ACC112 (cell line): ENCODE data around the gene EEIG1.
"Not testable (repeated sequence)": the region's sequence is repeated elsewhere in the genome, so short reads cannot be mapped to it uniquely, and the experiment has no call there.

Experiments used
- H2AFZ ChIP-seq: fragments of 200-600 bp; sonication (generic); one replicate; pipeline ENCODE4 v1.6.0; 2017; ENCODE audit warnings: antibody characterized with exemption, low read length; ENCODE audit not compliant: unreplicated experiment
- H3K27ac ChIP-seq: fragments of 200-600 bp; sonication (generic); 2 replicates; pipeline ENCODE4 v1.5.1; 2014; ENCODE audit warnings: low read depth, mild to moderate bottlenecking, antibody characterized with exemption, low read length, moderate library complexity
- H3K27me3 ChIP-seq: fragments of 200-600 bp; sonication (generic); 2 replicates; pipeline ENCODE4 v1.6.1; 2014; ENCODE audit warnings: mild to moderate bottlenecking, antibody characterized with exemption, low read length, moderate library complexity, mixed read lengths; ENCODE audit not compliant: insufficient read depth
- H3K36me3 ChIP-seq: fragments of 200-600 bp; sonication (generic); 2 replicates; pipeline ENCODE4 v1.6.1; 2016; ENCODE audit warnings: mild to moderate bottlenecking, antibody characterized with exemption, low read length, moderate library complexity, mixed read lengths; ENCODE audit not compliant: insufficient read depth
- H3K4me1 ChIP-seq: fragments of 200-600 bp; sonication (generic); one replicate; pipeline ENCODE4 v1.6.1; 2016; ENCODE audit warnings: low read length, mixed read lengths; ENCODE audit not compliant: insufficient read depth, unreplicated experiment, control insufficient read depth
- H3K4me3 ChIP-seq: fragments of 200-600 bp; sonication (generic); 2 replicates; pipeline ENCODE4 v1.5.1; 2014; ENCODE audit warnings: mild to moderate bottlenecking, low read depth, low read length
- H3K79me2 ChIP-seq: fragments of 200-600 bp; sonication (generic); one replicate; pipeline ENCODE4 v1.6.0; 2016; ENCODE audit warnings: low read length; ENCODE audit not compliant: control insufficient read depth, unreplicated experiment, insufficient read depth

The EEIG1 gene

GRCh38 chr9:127980706-127981558 lies at the start of gene EEIG1:
TSS of gene EEIG1 (minus strand) at chr9:127980989. CDS start at chr9:127980137, 852 bp downstream.
- Histone ChIP-seq H3K27ac (peak within 1 kb of the TSS; percentile 12; the same call in 1 of the 2 replicates), H3K4me1 (peaks cover 25% of the 10 kb centered on the region), H3K27me3 (no peaks in the 10 kb centered on the region), H2AFZ (peak within 1 kb of the TSS; percentile 96), H3K79me2 (peaks cover 42% of the 10 kb centered on the region), H3K36me3 (no peaks in the 10 kb centered on the region), H3K4me3 (peak within 1 kb of the TSS; percentile 87)

GRCh38 chr9:128027705-128028104 lies 46.9 kb upstream of the EEIG1 start:
- no peak overlapping the region for H3K27ac ChIP-seq
- no peaks in the 10 kb centered on the region for H3K36me3 ChIP-seq
- no peaks in the 10 kb centered on the region for H3K79me2 ChIP-seq
- H3K27me3 ChIP-seq, result no peaks in the 10 kb centered on the region
- H3K4me3 ChIP-seq, result no peak overlapping the region
- H2AFZ ChIP-seq, result no peak overlapping the region
- peaks cover 14% of the 10 kb centered on the region for H3K4me1 ChIP-seq

GRCh38 chr9:128026773-128027541 lies 46.2 kb upstream of the EEIG1 start:
- peak overlapping the region; percentile 15; the same call in 1 of the 2 replicates for H3K27ac ChIP-seq
- H3K27me3 ChIP-seq, result no peaks in the 10 kb centered on the region
- H2AFZ ChIP-seq, result no peak overlapping the region
- no peaks in the 10 kb centered on the region for H3K36me3 ChIP-seq
- no peaks in the 10 kb centered on the region for H3K79me2 ChIP-seq
- H3K4me1 ChIP-seq, result peaks cover 14% of the 10 kb centered on the region
- H3K4me3 ChIP-seq, result no peak overlapping the region

GRCh38 chr9:128026255-128026772 lies 45.5 kb upstream of the EEIG1 start:
- Histone ChIP-seq H3K4me3 (no peak overlapping the region), H3K27ac (no peak overlapping the region), H3K36me3 (no peaks in the 10 kb centered on the region), H3K27me3 (no peaks in the 10 kb centered on the region), H3K4me1 (peaks cover 14% of the 10 kb centered on the region), H3K79me2 (no peaks in the 10 kb centered on the region), H2AFZ (no peak overlapping the region)

DNA sequence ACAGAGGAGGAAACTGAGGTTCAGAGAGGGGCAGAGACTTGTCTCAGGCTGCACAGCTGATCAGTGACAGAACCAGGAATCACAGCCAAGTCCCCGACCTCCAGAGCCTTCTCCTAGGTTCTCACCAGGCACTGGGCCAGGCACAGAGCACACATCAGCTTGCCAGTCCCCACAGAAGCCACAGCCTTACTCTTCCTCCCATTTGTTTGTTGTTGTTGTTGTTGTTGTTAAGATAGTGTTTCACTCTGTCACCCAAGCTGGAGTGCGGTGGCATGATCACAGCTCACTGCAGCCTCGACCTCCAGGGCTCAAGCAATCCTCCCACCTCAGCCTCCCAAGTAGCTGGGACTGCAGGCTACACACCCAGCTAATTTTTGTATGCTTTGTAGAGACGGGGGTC lies 44.9 kb upstream of the EEIG1 start:
- Histone ChIP-seq H3K4me1 (peaks cover 14% of the 10 kb centered on the region), H3K36me3 (no peaks in the 10 kb centered on the region), H3K4me3 (no peak overlapping the region), H2AFZ (no peak overlapping the region), H3K79me2 (no peaks in the 10 kb centered on the region), H3K27ac (no peak overlapping the region), H3K27me3 (no peaks in the 10 kb centered on the region)

DNA sequence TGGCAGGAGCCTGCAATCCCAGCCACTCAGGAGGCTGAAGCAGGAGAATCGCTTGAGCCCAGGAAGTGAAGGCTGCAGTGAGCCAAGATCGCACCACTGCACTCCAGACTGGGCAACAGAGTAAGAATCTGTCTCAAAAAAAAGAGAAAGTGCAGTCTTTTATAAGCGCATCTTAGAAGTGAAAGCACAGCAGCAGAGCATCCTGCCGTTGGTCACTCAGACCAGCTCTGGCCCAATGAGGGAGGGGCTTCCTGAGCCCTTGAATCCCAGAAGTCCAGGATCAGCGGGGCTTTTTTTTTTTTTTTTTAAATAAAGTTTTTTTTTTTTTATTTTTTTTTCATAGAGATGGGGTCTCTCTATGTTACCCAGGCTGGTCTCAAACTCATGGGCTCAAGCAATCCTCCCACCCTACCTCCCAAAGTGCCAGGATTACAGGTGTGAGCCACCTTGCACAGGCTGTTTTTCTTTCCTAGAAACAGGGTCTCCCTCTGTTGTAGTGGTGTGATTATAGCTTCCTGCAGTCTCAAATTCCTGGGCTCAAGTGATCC lies 44.0 kb upstream of the EEIG1 start:
- Histone ChIP-seq H2AFZ (no peak overlapping the region), H3K4me3 (no peak overlapping the region), H3K4me1 (peaks cover 14% of the 10 kb centered on the region), H3K79me2 (no peaks in the 10 kb centered on the region), H3K27ac (no peak overlapping the region), H3K27me3 (no peaks in the 10 kb centered on the region), H3K36me3 (no peaks in the 10 kb centered on the region)

- H3K4me1 ChIP-seq, result peaks cover 14% of the 10 kb centered on the region
- not testable (repeated sequence) for H3K27me3 ChIP-seq, H3K4me3 ChIP-seq, H3K36me3 ChIP-seq, H3K79me2 ChIP-seq, H2AFZ ChIP-seq, H3K27ac ChIP-seq
Measured at GRCh38 chr9:128023671-128024070, 42.9 kb upstream of the EEIG1 start.

DNA sequence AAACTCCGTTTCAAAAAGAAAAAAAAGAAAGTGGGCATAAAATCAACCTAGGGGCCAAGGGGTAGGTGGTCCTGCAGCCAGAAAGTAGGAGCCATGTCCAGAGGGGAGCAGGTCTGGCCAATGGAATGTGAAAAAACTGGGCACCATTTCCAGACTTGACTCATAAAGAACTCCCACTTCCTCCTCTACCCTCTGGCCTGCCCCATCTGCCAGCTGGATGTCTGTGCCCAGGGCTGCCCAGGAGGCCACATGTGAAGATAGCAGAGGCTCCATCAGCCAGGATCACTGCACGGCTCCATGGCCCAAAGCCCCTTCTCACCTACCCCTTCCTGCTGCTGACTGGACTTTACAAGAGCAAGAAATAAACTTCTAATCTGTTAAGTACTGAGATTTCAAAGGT lies 42.1 kb upstream of the EEIG1 start:
- Histone ChIP-seq H3K4me1 (peaks cover 14% of the 10 kb centered on the region), H3K4me3 (no peak overlapping the region), H2AFZ (no peak overlapping the region), H3K36me3 (no peaks in the 10 kb centered on the region), H3K27ac (no peak overlapping the region), H3K27me3 (no peaks in the 10 kb centered on the region), H3K79me2 (no peaks in the 10 kb centered on the region)

DNA sequence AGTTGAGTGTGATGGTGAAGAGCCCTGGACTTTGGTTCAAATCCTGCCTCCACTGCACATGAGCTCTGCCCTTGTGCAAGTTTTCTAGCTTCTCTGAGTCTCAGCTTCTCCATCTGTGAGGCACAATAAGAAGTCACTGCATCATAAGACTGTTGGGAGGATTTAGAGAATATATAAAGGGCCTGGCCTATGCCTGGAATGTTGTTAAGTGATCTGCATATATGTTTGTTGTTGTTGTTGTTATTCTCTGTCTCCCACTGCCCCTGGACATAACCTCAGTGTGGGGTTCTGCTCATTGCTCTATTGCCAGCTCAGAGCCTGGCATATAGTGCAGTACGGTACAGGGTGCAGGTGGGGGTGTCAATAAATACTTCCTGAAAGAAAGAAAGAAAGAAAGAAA lies 40.3 kb upstream of the EEIG1 start:
- Histone ChIP-seq H3K27ac (no peak overlapping the region), H2AFZ (no peak overlapping the region), H3K4me1 (peaks cover 4% of the 10 kb centered on the region), H3K36me3 (no peaks in the 10 kb centered on the region), H3K27me3 (no peaks in the 10 kb centered on the region), H3K79me2 (no peaks in the 10 kb centered on the region), H3K4me3 (no peak overlapping the region)

DNA sequence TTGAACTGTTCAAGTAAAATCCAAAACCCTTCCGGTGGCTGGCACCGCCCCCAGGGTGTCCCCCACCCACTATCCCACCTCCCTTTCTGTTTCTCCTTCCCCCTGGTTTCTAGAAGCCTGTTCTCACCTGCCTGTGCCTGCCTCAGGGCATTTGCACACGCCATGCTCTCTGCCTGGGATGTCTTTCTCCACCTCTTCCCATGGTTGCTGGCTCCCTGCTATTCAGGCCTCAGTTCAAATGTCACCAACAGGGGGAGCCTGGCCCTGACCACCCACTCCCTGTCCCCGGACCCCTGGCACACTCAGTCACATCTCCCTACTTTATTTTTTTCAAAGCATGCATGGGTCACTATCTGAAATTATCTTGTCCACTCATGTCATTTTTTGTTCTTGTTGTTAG lies 39.9 kb upstream of the EEIG1 start:
- peaks cover 4% of the 10 kb centered on the region for H3K4me1 ChIP-seq
- no peaks in the 10 kb centered on the region for H3K27me3 ChIP-seq
- no peak overlapping the region for H3K27ac ChIP-seq
- H3K79me2 ChIP-seq, result no peaks in the 10 kb centered on the region
- no peak overlapping the region for H3K4me3 ChIP-seq
- H2AFZ ChIP-seq, result no peak overlapping the region
- no peaks in the 10 kb centered on the region for H3K36me3 ChIP-seq
